ENCODE results near the gene EIPR1. TPM values are rescaled to one million over a fixed set of nuclear protein-coding genes. Genes with fewer than 3 reads are reported as not detected.

The EIPR1 gene
- total RNA-seq, 1 donor from 2014 or later = 27.9 TPM

GRCh38 chr2:3214806-3215404 is 162.7 kb downstream of the EIPR1 start:
- Mint-ChIP-seq H3K27me3 (ENCODE audit: low read depth) (no peaks in the 10 kb centered on the region), H3K9me3 (peaks cover 3% of the 10 kb centered on the region)
- DNase-seq (ENCODE audit: low spot score in 2 of 2, unreplicated experiment in 2 of 2) = no peak

GRCh38 chr2:3214065-3214464 is 163.6 kb downstream of the EIPR1 start:
- Mint-ChIP-seq H3K36me3 (peaks cover 5% of the 10 kb centered on the region), H3K4me3 (no peak overlapping the region), H3K4me1 (no peaks in the 10 kb centered on the region), H3K27me3 (ENCODE audit: low read depth) (no peaks in the 10 kb centered on the region), H3K27ac (no peak overlapping the region), H3K9me3 (no peaks in the 10 kb centered on the region)
- DNase-seq (ENCODE audit: low spot score in 2 of 2, unreplicated experiment in 2 of 2) = no peak
- TF ChIP-seq CTCF (IDR thresholded peaks at IDR 0.05; ENCODE audit: unreplicated experiment) = no peak

More at GRCh38 chr2:3214806-3215404, 162.7 kb downstream of the EIPR1 start:
- Mint-ChIP-seq H3K36me3 (peaks cover 5% of the 10 kb centered on the region), H3K27ac (no peak overlapping the region), H3K4me1 (no peaks in the 10 kb centered on the region), H3K4me3 (no peak overlapping the region)
- TF ChIP-seq CTCF (IDR thresholded peaks at IDR 0.05; ENCODE audit: unreplicated experiment) = no peak

- DNase-seq (ENCODE audit: low spot score in 2 of 2, unreplicated experiment in 2 of 2) = no peak
- H3K4me3 Mint-ChIP-seq = no peak overlapping the region
- no peaks in the 10 kb centered on the region for H3K27me3 Mint-ChIP-seq (ENCODE audit: low read depth)
- no peaks in the 10 kb centered on the region for H3K9me3 Mint-ChIP-seq
- no peak for TF ChIP-seq CTCF (IDR thresholded peaks at IDR 0.05; ENCODE audit: unreplicated experiment)
- no peak overlapping the region for H3K27ac Mint-ChIP-seq
- no peaks in the 10 kb centered on the region for H3K4me1 Mint-ChIP-seq
- peaks cover 5% of the 10 kb centered on the region for H3K36me3 Mint-ChIP-seq
Observed at GRCh38 chr2:3212984-3213383, 164.6 kb downstream of the EIPR1 start.

- Mint-ChIP-seq H3K27ac (no peak overlapping the region), H3K9me3 (no peaks in the 10 kb centered on the region), H3K4me1 (no peaks in the 10 kb centered on the region), H3K36me3 (peaks cover 5% of the 10 kb centered on the region), H3K27me3 (ENCODE audit: low read depth) (no peaks in the 10 kb centered on the region), H3K4me3 (no peak overlapping the region)
- TF ChIP-seq CTCF (IDR thresholded peaks at IDR 0.05; ENCODE audit: unreplicated experiment) = no peak
- no peak for DNase-seq (ENCODE audit: low spot score in 2 of 2, unreplicated experiment in 2 of 2)
Observed at GRCh38 chr2:3212061-3212362, 165.6 kb downstream of the EIPR1 start.

DNA sequence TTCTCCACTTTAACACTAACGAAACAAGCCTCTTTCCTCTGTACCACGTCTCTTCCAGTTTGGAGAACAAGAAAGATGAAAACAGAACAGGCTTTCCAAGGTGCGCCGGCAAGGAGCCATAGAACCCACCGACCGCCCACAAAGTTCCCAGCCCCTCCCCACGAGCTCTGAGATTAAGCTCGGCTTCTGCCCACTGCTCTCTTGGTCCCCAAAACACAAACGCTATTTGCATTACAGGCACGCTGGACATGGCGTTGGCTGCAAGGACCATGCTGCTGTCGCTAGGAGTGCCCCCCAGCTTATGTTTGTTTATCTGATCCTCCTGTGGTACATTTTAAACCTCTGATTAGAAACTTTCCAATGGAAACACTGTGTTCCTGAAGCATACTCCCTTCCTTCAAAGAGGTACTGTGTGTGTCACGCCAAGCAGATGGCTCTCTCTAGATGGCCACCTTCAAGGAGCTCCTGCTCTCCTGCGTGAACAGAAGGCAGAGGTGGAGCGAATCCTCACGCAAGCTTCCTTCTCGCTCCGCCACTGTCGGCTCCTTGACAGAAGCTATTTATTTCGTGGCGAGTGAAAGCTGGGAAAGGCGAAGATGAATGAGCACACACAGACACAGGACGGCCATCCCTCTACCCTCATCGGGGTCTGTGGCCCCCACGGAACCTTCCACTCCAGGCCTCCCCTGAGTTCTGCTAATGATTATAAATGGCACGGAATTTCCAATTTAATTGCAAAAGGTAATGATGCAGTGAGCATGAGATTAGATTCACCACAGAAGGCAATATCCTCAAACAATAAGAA is 166.2 kb downstream of the EIPR1 start:
- H3K9me3 Mint-ChIP-seq = no peaks in the 10 kb centered on the region
- no peak for DNase-seq (ENCODE audit: low spot score in 2 of 2, unreplicated experiment in 2 of 2)
- H3K4me3 Mint-ChIP-seq = no peak overlapping the region
- no peaks in the 10 kb centered on the region for H3K27me3 Mint-ChIP-seq (ENCODE audit: low read depth)
- no peaks in the 10 kb centered on the region for H3K4me1 Mint-ChIP-seq
- peaks cover 5% of the 10 kb centered on the region for H3K36me3 Mint-ChIP-seq
- TF ChIP-seq CTCF (IDR thresholded peaks at IDR 0.05; ENCODE audit: unreplicated experiment) = no peak
- no peak overlapping the region for H3K27ac Mint-ChIP-seq

Data from mesothelial cell of epicardium (in vitro differentiated cells).